H4 (cell line): ENCODE data around the gene GPR39. TPM values are rescaled to one million over a fixed set of nuclear protein-coding genes. Genes with fewer than 3 reads are reported as not detected.
A peak's percentile ranks its signal among the peaks of the same experiment; 100 is the strongest.

ENCODE experiments used
- DNase-seq: peaks from one replicate; pipeline ENCODE4 v3.0.0-alpha.2; 2015; ENCODE audit warnings: low spot score
- total RNA-seq: library from RNA; depleted of rRNA; stranded (reverse); fragments of >200 nt; shearing (Covaris generic); gene quantifications from 2 replicates; pipeline ENCODE4 v1.2.3, GENCODE V29; 2014

GPR39 gene
- total RNA-seq, 1 experiment from 2014 or later: 5.1 TPM

DNA sequence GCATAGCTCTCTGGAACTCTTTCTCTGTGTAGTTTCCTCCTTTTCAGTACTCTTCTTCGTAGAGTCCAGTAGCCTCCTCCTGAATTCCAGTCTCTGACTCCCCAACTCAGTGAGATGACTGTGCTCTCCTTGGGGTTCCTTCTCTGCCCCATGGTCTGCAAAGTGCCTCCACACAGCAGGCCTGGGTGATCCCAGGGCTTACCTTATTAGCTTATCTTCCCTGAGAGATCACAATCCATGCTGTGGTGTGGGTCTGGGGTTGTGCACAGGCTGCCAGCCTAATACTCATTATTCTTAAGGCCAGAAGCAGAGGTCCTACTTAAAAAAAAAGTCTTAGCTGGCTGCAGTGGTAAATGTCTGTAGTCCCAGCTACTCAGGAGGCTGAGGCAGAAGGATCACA, 4.6 kb upstream of the GPR39 start:
- no peak for DNase-seq

DNA sequence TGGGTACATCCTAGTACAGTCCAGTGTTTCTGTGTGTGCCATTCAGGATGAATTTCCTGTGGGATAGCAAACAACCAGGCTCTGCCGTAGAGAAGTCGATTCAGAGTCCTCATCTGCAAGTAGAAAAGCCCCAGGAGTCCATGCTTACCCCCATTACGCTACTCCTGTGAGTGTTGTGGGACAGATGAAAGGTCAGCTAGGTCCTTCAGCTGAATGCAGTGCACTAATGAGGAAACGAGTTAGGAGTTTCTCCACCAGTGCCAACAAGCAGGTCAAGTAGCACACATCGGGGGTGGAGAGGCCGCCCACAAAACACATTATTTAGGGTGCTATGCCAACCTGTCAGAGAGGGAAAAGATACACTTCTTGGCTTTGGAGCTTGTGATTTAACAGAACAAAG, 2.5 kb upstream of the GPR39 start:
- no peak for DNase-seq

DNA sequence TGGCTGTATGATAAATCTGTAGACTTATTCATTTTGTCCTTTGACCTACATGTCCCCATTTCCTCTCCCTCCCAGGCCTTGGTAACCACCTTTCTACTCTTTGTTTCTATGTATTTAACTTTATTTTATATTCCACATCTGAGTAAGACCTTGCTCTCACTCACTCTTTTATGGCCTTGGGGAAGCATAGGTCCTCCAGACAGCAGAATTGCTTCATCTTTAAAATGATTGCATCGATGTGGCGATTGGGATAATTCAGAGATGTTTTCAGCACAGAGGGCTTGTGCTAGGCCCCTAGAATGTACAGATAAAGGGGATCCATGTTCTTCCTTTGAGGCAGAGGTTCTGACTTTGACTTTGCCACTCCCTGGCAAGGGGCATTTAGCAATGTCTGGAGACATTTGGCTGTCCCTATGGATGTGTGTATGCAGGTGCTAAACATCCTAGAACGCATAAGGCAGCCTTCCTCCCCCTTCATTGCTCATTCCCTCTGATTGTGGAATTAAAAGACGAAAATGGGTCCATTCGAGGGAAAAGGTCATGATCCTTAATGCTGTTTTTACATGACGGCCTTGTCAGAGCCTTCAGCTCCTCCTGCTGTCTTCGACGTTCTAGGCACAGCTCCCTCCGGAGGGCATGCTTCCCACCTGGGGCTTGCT, 1.2 kb upstream of the GPR39 start:
- no peak for DNase-seq

DNA sequence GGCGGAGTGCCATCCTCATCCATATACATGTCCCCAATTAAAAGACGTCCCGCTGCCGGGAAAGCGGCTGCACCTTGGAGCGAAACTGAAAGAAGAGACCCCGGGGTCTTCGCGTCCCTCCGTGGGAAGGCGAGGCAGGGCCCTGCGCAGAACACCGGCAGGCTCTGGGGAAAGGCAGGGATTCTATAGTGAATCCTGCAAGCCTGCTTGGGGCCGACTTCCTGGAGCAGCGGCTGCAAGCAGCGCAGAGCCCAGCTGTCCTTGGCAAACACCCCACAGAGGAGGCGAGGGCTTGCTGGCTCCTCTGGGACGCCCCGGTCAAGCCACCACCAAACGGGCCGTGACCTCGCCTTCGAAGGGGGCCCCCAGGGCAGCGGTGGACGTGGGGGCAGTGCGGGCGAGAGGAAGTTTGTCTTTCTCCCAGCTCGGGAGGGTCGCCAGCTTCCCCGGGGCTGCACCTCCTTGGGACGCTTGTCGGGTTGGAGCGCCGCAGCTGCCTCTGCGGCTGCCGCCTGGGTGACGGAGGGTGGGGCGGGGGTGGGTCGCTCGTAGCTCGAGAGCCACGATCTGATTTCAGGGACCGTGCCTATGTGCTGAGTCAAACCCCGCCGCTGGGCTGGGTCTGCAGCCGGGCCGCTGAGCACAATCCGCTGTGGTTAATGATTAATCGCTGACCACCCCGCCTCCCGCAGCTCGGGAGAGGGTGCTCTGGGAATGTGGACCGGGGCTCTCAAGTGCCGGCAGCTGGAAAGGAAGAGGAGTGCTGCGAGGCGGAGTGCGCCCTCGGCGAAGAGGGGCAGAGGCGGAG, 486 bp upstream of the GPR39 start:
- peak; percentile 97 for DNase-seq

DNA sequence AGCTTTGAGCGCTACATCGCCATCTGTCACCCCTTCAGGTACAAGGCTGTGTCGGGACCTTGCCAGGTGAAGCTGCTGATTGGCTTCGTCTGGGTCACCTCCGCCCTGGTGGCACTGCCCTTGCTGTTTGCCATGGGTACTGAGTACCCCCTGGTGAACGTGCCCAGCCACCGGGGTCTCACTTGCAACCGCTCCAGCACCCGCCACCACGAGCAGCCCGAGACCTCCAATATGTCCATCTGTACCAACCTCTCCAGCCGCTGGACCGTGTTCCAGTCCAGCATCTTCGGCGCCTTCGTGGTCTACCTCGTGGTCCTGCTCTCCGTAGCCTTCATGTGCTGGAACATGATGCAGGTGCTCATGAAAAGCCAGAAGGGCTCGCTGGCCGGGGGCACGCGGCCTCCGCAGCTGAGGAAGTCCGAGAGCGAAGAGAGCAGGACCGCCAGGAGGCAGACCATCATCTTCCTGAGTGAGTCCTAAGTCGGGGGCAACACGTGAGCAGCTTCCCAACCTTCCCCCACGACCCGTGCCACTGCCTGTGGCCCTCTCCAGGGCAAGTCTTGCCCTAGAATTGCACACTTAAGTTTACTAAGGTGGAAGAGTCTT, 928 bp downstream of the GPR39 start:
- DNase-seq: no peak

DNA sequence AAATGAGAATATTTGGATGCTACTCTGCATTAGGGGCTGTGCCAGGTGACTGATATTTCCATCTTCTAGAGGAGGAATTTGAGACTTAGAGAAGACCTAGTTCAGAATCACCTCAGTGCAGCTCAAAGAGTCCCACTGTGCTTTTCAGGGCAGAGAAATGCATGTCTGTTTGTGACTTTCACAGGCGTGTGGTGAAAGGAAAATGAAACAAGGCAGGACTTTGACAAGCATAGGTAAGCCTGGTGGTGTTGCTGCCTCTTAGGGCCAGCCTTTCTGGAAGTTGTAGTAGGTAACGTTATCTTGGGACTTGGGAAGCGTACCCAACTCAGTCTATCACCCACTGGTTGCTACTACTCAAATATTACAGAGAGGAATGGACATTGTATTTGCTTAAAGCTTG, 2.6 kb downstream of the GPR39 start:
- no peak for DNase-seq

DNA sequence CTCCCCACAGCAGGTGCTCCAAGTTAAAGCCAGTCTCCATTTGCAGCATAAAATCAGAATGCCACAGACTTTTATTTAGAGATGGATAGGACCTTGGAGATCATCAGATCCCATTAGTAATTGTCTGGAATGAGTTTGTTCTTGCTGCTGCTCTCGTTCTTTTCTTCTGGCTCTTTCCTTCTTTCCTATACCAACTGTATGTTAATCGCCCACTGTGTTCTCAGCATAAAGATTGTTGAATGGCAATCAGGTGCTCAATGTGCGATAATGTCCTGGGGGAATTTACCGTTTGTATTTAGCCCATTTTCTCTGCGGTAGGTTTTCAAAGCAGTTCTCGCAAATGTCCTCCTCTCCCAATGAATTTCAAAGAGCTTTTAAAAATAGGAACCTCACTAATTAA, 3.3 kb downstream of the GPR39 start:
- no peak for DNase-seq

DNA sequence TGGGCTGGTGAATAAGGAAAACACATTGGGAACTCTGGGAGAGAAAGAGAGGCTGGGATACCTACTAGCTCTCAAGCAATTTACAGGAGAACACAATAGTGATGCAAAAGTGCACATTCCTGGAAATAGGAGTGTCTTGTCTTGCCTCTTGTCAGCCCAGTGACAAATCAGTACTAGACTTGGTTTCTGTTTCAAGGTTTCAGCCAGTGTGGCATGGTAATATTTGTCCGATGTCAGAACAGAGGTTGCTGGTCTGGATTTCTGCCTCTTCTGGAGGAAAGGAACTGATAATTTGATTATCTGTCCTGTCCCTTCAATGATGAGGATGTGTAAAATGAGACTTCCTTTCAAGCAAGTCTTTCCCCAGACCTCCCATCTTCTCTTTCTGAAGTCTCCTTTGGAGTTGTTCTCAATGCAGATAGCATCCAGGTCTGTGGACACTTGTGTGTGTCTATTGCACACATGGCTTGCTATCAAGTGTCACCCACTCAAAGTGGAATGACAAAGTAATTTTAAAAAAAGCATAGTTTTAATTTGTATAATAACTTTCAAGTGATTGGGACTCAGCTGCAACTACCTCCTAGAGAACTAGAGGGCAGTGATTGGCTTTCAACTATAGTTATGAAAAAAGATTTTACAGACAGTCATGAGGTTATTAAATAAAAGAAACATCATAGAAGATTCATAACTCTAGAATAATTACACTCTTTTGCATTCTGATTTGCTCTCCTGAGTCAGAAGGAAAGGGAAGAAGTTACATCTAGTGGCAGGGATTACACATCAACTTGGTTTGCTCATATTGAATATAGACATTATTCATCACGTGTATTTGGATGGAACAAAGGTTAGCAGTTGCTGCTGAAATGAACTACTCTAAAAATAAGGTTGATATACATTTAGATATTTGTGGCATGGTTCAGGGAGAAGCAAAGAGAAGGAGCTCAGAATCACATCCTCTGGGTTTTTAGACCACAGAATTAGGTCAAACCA, 4.5 kb downstream of the GPR39 start:
- no peak for DNase-seq

DNA sequence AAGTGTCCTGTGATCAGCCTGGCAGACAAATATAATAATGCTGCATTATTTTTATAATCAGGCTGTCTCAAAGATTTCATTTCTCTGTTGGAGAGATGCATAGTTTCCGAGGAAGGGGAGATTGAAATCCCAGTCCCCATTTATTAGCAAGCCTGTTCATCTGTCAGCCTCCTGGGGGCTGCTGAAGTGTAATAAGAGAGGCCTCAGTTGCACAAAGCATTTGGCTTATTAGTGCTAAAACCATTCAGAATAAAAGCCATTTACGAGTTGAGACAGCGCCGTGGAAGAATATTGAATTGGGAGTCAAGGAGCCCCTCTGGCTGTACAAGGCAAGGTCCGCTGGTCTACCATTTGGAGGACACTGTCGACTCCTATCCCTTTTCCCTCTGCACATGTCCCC, 6.1 kb downstream of the GPR39 start:
- no peak for DNase-seq

DNA sequence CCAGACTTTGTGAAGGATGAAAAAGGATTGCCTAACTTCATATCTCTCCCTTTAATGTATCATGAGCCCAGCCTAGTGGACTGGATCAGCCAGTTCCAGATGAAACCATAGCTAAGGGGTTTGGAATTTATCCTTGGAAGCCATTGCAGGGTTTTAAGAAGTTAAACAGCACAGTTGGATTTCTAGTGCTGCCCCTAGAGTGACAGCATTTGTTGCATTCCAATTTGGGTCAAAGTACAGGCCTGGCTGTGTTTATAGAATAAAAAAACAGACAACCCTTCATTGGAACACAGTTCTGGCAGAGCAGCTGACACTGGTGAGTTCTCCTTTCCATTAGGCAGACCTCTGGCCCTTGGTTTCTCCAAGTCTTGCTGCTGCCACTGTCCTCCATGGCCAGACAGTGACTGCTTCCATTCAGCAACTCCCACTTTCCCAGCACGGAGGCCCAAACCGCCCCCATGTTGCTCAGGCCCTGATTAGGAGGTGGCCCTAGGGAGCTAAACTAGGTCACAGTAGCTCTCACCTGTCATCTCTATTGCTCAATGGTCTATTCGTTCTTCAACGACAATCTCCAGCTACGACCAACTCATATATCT, 8.0 kb downstream of the GPR39 start:
- DNase-seq: no peak

DNA sequence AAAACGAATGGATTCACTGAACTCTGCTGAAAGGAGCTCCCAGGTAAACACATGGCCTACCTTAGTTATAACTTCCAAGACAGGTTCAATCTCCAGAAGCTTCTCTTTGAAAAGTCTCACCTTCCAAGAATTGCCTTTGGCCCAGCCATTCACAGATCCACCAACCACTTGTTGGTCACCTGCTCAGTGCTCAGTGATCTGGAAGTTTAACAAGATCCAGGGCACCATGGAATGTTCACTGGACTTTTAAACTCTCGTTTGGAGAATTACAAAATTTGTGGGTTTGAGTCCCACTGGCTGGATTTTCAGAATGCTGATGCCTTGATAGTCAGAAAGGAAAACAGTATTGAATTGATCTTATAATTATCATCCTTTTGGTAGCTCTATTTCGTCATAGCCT, 9.4 kb downstream of the GPR39 start:
- DNase-seq: no peak

DNA sequence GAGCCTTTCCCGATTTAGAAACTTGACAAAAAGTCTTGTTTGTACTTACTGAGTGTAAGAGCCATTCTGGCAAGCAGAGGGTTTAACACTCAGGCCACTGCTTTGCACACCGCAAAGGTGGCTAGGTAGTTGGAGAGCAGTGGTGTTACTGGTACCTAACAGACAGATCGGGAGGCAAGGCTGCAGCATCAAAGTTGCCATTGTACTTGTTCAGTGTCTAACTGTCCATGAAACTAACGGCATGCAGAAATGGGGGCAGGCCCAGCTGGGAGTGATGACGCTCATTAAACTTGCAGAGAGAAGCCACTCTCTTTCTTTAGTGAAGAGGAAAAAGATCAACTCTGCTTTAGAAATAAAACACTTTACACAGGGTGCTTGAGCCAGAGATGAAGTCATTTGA, 10.1 kb downstream of the GPR39 start:
- DNase-seq: no peak

DNA sequence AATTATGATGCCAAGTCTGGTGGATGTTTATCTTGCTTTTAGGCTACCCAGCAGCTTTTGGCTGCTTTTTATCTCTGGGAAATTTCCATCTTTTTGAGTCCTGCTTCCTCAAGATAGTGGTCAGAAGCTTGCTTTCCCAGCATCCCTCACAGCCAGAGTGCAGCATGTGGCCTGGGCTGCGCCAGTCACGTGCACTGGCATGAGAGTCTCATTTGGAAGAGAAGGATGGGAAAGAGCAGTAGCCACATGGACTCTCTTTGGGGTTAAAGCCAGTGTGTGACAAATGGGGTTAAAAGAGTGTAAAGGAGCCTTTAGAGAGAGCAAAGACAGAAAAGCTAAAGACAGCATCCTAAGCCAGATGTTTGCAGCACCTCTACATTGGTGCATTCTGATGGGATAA, 12.7 kb downstream of the GPR39 start:
- DNase-seq: no peak

DNA sequence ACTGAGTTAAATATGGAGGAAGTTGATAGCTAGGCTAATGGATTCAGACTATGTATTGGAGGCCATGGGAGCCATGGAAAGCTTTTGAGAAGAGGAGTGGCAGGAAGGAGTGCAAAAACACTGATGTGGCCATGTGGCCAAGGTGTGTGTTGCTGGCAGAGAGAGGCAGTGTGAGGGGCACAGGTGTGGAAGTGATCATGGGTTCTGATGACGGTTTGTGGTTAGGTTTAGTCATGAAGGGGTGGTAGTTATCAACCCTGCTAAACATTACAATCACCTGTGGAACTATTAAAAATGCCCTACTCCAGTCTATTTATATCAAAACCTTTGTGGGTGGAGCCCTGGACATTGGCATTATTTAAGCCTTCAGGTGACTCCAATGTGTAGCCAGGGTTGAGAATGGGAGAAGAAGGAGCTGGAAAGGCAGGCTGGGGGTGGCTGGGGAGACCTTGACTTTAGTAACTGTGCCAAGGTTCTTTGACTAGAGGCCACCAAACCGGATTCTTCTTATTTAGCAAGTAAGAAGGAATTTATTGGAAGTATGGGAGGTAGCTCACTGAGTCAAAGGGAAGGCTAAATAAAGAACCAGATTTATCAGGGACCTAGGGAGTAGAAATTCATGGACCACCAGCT, 13.5 kb downstream of the GPR39 start:
- no peak for DNase-seq

DNA sequence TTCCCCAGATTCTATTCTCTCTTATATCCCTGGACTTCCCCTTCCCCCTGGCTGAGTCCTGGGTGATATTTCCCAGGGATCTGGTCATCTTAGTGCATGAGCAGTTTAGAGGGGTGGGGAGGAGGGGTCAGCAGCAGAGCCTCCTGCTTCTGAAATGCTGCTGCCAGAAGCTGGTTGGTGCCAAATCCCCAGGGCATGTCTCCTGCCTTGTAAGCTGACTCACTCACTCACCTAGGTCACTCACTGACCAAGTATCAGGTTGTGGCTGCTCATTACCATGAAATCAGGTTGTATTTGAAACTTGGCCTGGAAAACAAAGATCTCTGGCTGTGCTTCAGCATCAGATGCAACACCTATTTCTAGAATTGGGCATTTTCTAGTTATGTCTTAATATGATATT, 14.3 kb downstream of the GPR39 start:
- no peak for DNase-seq

DNA sequence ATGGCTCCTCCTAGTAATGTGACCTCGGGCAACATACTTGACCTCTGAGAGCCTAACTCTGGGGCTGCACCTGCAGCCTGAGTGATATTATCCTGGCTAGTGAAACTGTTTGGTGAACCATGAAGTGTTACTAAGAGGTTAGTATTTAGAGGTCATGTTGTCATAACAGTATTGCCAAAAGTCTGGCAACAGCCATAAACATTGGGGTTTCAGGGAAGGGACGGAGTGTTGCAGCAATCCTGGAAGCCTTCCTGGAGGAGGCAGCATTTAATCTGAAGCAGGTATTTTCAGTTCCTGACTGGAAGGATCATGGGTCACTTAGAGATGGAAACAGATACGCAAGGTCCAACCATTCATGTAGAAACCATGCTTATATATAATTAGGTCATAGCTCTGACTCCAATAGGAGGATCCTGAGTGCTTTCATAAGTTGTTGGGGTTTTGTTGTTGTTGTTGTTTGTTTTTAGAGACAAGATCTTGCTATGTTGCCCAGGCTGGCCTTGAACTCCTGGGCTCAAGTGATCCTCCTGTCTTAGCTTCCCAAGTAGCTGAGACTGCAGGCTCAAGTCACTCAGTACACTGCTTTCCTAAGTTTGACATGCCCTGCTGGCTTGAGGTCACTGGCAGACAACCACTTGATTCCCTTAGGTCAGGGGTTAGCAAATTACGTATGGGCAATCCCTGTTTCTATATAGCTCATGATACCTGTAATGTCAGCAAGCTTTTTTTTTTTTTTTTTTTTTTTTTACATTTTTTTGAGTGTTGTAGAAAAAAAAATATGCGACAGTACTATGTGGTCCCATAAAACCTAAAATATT, 21.5 kb downstream of the GPR39 start:
- no peak for DNase-seq

DNA sequence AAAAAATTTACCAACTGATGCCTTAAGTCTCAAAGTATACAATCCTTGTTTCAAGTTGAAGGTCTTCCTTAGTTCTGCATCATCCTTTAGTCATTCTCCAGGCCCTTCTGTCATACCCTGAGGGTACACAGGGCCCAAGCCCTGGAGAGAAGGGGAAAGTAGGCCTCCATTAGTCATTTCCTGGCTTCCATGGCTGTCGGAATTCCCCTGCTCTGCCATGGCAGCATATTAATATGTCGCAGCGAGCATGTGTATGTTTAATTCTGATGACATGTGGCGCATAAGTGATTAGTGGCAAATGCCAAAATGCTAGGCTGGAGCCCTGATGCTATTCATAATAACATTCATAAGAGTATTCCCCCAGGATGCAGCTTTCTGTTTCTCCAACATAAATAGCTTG, 22.1 kb downstream of the GPR39 start:
- peak; percentile 79 for DNase-seq

DNA sequence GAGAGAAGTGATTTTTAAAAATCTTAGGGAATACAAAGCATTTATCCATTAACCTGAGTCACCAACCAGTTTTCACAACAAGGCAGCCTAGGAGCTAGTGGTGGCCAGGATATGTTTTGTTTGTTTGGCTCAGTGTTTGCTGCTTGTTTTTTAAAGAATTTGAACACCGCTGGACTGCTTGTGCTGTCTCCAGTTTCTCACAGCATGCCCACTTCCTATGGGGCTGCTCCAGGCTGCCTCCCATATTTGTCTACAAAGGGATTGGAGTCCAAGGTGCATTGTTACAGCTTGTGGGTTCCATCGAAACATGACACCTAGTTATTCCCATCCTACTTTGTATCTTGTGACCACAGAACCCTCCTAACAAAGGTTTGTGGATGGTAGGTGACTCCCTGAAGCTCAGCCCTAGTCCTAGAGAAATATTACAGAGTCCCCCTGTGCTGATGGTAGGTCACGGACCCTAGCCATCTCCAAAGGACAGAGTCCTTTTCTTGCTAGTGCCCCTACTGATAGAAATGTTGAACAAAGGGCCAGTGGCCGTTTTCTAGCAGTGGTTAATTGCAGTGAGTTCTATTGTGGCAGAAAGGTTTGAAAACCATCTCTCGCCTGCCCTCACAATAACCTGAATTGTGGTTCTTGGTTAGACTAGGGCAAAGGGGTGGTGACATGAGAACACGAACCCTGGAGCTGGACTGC, 23.2 kb downstream of the GPR39 start:
- DNase-seq: peak; percentile 80

DNA sequence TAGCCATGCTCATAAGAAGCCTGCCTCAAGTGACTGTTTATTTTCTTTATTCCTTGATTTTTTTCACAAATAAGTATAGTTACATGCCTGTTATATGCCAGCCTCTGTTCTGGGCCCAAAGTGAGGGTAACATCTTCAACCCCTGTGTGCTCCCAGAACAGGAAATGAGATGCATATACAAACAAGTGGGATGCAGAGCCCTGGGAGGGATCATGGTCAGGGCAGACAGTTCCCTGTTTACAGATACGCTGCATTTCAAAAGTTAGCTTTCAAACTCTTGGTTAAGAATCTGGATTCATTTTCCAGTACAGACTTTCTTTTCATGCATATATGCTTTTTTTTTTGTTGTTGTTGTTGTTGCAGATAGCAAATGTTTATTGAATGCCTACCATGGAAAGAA, 24.4 kb downstream of the GPR39 start:
- DNase-seq: no peak

DNA sequence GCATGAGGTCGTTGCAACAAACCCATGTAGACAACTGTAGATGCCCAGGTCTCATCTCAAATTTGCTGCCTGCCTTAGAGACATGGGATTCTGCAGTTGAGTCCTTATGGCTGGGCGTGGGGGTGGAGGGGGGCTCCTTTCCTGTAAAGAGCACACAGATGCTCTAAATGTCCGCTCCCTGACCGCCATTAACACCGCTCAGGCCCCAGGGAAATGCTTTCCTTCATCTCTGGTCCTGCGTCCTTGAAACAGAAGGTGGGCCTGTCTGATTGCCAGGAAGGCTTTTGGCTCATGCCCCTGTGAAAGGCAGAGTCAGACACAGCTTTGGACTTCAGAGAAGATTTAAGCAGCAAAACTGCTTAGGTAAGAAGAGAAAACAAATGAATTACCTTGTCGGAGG, 25.7 kb downstream of the GPR39 start:
- no peak for DNase-seq
